Omental fat pad (tissue), 4 donors: ENCODE data around the gene CPA3. TPM values are rescaled to one million over a fixed set of nuclear protein-coding genes. Genes with fewer than 3 reads are reported as not detected.

Experiments used
- ATAC-seq: fragments of 150-250 bp; one replicate; pipeline ENCODE4 v1.9.1; 2016; ENCODE audit warnings: mild to moderate bottlenecking, moderate library complexity; ENCODE audit not compliant: low FRiP score
- DNase-seq: peaks from one replicate; pipeline ENCODE4 v3.0.0-alpha.2; 2019; ENCODE audit warnings: low spot score
- CTCF ChIP-seq, 3 donors: fragments of 450-650 bp; IDR thresholded peaks; one replicate each; pipeline ENCODE4 v1.5.1; 2016 to 2017; ENCODE audit warnings: antibody characterized with exemption in 3 of 3, mild to moderate bottlenecking in 3 of 3, moderate library complexity in 2 of 3
- total RNA-seq, 4 donors: library from RNA; depleted of rRNA; stranded (reverse); fragments of >200 nt; gene quantifications; one replicate each; pipeline ENCODE4 v1.1.0, GENCODE V29; 2016

CPA3 gene
- total RNA-seq = 10 to 100 TPM in 3 of 4 donors, 1 to 10 TPM in 1; 4.8 to 21.5 (median 14.4) TPM

- no peak for TF ChIP-seq CTCF (IDR thresholded peaks at IDR 0.05)
- ATAC-seq = no peak
- no peak for DNase-seq
Observed at GRCh38 chr3:148865049-148865448, at the start of gene CPA3. Gene CPA3, plus strand, starts transcription at chr3:148865296. Its CDS starts 12 bp downstream, at chr3:148865308.

GRCh38 chr3:148815316-148816110 lies 49.6 kb upstream of the CPA3 start:
- DNase-seq (no peak), ATAC-seq (no peak)

GRCh38 chr3:148816427-148816826 lies 48.7 kb upstream of the CPA3 start:
- no peak for ATAC-seq
- TF ChIP-seq CTCF (IDR thresholded peaks at IDR 0.05) = no peak
- no peak for DNase-seq

More at GRCh38 chr3:148815316-148816110, 49.6 kb upstream of the CPA3 start:
- TF ChIP-seq CTCF (IDR thresholded peaks at IDR 0.05) = no peak

GRCh38 chr3:148816981-148817525 lies 48.0 kb upstream of the CPA3 start:
- no peak for TF ChIP-seq CTCF (IDR thresholded peaks at IDR 0.05)
- DNase-seq (no peak), ATAC-seq (peak; percentile 41)

GRCh38 chr3:148820361-148821245 lies 44.5 kb upstream of the CPA3 start:
- DNase-seq (no peak), ATAC-seq (no peak)
- no peak for TF ChIP-seq CTCF (IDR thresholded peaks at IDR 0.05)

- DNase-seq (no peak), ATAC-seq (no peak)
- TF ChIP-seq CTCF (IDR thresholded peaks at IDR 0.05) = no peak
Observed at GRCh38 chr3:148823026-148823425, 42.1 kb upstream of the CPA3 start.
